Measurements from ENCODE around the gene TBC1D13. TPM values are rescaled to one million over a fixed set of nuclear protein-coding genes. Genes with fewer than 3 reads are reported as not detected.

TBC1D13 gene
- total and polyA plus RNA-seq, 10 of the 15 experiments (the other 5 are each of a cell fraction or from before 2014, with no cell fraction given): 3.0 to 23.1 (median 16.5) TPM

- TF ChIP-seq CUX1 (IDR thresholded peaks at IDR 0.05; ENCODE audit: insufficient replicate concordance, low read depth, low read length) (no peak), PRDM15 (CRISPR knock-in tag; IDR thresholded peaks at IDR 0.05) (no peak), SPI1 (IDR thresholded peaks at IDR 0.05; ENCODE audit: borderline replicate concordance, insufficient read depth, low read depth, low read length) (no peak), TCF12 (IDR thresholded peaks at IDR 0.05; ENCODE audit: low read depth, low read length) (peak; percentile 76; the same call in 1 of the 2 replicates), PML (IDR thresholded peaks at IDR 0.05; ENCODE audit: low read length) (peak; percentile 58; the same call in 1 of the 2 replicates), ZNF384 (IDR thresholded peaks at IDR 0.05; ENCODE audit: borderline replicate concordance, low read depth, low read length) (no peak), BHLHE40 (IDR thresholded peaks at IDR 0.05; ENCODE audit: borderline replicate concordance in 1 of 2, low read depth in 2 of 2, low read length in 1 of 2) (peak; percentile 90 to 98), NFYB (IDR thresholded peaks at IDR 0.05; ENCODE audit: insufficient read depth, low read depth, low read length) (no peak), PAX8 (IDR thresholded peaks at IDR 0.05) (no peak), CHD1 (IDR thresholded peaks at IDR 0.05; ENCODE audit: low read depth, low read length) (no peak), IRF3 (IDR thresholded peaks at IDR 0.05) (peak; percentile 69), CHD2 (IDR thresholded peaks at IDR 0.05; ENCODE audit: borderline replicate concordance, low read depth, low read length) (peak; percentile 71; the same call in 1 of the 2 replicates), ATF7 (IDR thresholded peaks at IDR 0.05; ENCODE audit: low read depth) (no peak), POLR2AphosphoS2 (IDR thresholded peaks at IDR 0.05; ENCODE audit: low read depth, low read length) (peak; percentile 63; the same call in 1 of the 2 replicates), POLR2AphosphoS5 (IDR thresholded peaks at IDR 0.05; ENCODE audit: low read length) (peak; percentile 78), NKRF (conservative IDR thresholded peaks at IDR 0.05) (peak; percentile 78)
Observed at GRCh38 chr9:128771745-128772519, 15.1 kb upstream of the TBC1D13 start, which contains the start of gene ZER1 (continued).
